Choroid plexus epithelial cell (primary cell): ENCODE data around the gene MBOAT7.
"Not testable (repeated sequence)": the region's sequence is repeated elsewhere in the genome, so short reads cannot be mapped to it uniquely, and the experiment has no call there.

Experiments used
- DNase-seq: peaks from one replicate; pipeline ENCODE4 v3.0.0-alpha.2; 2010; ENCODE audit warnings: low read depth
- H3K4me3 ChIP-seq: 2 replicates; pipeline ENCODE4 v1.5.1; 2011; ENCODE audit warnings: low read depth, mild to moderate bottlenecking, control low read depth, low read length, moderate library complexity
- TF ChIP-seq, protein P1 (sequence below): conservative IDR thresholded peaks from 2 replicates; pipeline ENCODE4 v1.5.1; 2011; ENCODE audit warnings: low read depth, mild to moderate bottlenecking, control low read depth, inconsistent platforms, low read length, moderate library complexity

The MBOAT7 gene

GRCh38 chr19:54186934-54187381, 2.4 kb downstream of the MBOAT7 start:
- DNase-seq, result no peak

GRCh38 chr19:54186351-54186750, 3.0 kb downstream of the MBOAT7 start:
- H3K4me3 ChIP-seq, result no peak overlapping the region
- TF ChIP-seq, protein P1, sequence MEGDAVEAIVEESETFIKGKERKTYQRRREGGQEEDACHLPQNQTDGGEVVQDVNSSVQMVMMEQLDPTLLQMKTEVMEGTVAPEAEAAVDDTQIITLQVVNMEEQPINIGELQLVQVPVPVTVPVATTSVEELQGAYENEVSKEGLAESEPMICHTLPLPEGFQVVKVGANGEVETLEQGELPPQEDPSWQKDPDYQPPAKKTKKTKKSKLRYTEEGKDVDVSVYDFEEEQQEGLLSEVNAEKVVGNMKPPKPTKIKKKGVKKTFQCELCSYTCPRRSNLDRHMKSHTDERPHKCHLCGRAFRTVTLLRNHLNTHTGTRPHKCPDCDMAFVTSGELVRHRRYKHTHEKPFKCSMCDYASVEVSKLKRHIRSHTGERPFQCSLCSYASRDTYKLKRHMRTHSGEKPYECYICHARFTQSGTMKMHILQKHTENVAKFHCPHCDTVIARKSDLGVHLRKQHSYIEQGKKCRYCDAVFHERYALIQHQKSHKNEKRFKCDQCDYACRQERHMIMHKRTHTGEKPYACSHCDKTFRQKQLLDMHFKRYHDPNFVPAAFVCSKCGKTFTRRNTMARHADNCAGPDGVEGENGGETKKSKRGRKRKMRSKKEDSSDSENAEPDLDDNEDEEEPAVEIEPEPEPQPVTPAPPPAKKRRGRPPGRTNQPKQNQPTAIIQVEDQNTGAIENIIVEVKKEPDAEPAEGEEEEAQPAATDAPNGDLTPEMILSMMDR, result no peak

More at GRCh38 chr19:54186934-54187381, 2.4 kb downstream of the MBOAT7 start:
- TF ChIP-seq, protein P1, result no peak
- no peak overlapping the region for H3K4me3 ChIP-seq

GRCh38 chr19:54183431-54183830, 5.9 kb downstream of the MBOAT7 start:
- no peak for DNase-seq
- TF ChIP-seq, protein P1, result no peak
- H3K4me3 ChIP-seq, result no peak overlapping the region

More at GRCh38 chr19:54186351-54186750, 3.0 kb downstream of the MBOAT7 start:
- no peak for DNase-seq

DNA sequence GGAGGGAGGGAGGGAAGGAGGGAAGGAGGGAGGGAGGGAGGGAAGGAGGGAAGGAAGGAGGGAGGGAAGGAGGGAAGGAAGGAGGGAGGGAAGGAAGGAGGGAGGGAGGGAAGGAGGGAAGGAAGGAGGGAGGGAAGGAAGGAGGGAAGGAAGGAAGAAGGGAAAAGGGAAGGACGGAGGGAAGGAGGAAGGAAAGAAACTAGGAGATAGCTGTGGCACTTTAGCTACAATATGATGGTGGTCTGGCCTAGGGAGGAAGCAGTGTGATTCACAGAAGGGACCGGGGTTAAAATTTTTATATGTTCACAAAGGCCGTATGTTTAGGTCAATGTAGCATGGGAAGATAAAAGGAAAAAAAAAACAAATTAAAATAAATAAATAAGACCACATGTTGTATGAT, 7.5 kb downstream of the MBOAT7 start:
- not testable (repeated sequence) for DNase-seq, H3K4me3 ChIP-seq

- no peak overlapping the region for H3K4me3 ChIP-seq
- DNase-seq, result no peak
- TF ChIP-seq, protein P1, result no peak
These were observed 8.7 kb downstream of the MBOAT7 start for GRCh38 chr19:54180691-54181091.

DNA sequence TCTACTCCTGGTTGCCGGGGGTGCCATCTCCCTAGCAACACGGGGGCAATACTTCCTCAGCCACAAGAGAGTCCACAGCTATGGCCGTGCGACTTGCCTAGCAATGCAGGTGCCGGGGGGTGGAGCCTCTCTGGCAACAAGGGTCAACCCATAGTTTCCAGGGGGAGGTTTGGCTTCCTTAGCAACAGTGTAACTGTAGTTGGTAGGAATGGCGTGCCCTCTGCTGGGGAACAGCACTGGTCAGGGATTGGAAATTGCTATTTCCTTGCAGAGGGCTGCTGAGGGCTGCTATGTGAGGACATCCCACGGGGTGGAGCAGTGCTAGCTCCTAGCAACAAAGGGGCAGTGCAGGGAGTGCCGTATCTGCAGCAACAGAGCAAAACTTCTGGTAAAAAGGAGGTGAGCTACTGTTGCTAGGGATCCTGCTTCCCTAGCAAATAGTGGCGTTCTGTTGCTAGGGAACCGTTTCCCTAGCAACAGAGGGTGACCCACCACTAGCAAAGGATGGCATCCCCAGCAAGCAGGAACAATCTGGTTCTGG, 9.4 kb downstream of the MBOAT7 start:
- no peak overlapping the region for H3K4me3 ChIP-seq
- DNase-seq, result peak; percentile 88
- TF ChIP-seq, protein P1, result peak; percentile 73

- no peak overlapping the region for H3K4me3 ChIP-seq
- TF ChIP-seq, protein P1, result no peak
- no peak for DNase-seq
These were observed 10.0 kb downstream of the MBOAT7 start for GRCh38 chr19:54179262-54179852.
